HG03439 (cell line): ENCODE data around the gene TXNDC16.

Experiments
- ATAC-seq: cut with Tn5 transposase; IDR thresholded peaks from one replicate; pipeline ENCODE4 v1.9.1; 2021; ENCODE audit warnings: mild to moderate bottlenecking, moderate library complexity; ENCODE audit not compliant: unreplicated experiment

TXNDC16 gene

GRCh38 chr14:52397844-52398243, 154.5 kb downstream of the TXNDC16 start:
- no peak for ATAC-seq

- no peak for ATAC-seq
These were observed 156.6 kb downstream of the TXNDC16 start for GRCh38 chr14:52395728-52396127.

DNA sequence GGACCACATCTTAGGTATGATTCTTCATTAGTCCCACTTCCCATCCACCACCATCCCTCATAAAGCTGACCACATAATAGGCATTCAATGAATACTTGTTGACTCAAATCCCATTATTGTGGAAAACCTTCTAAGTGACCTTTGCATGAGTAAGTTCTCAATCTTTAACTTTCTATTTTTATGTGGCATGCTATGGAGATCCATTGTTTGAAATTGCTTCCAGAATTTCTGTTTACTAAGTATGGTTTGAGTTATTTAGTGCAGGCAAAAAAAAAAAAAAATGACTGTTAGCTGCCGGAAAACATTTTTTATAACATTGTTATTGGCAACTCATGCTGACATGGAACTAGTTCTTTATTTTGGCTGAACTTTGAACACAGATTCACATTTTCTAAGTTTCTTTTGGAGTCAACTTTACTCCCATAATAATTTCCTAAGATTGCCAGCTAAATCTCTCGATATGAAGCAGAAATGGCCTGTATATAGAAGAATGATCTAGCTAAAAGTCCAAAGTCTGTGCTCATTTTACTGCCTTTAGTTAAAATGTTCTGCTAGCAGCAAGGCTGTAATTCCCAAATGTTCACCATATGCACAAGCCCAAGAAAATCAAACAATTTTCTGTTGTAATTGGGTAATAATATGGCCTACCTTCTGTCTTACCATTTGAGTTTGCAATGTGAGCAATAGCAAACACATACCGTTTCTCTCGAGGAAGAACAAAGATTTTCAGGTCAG, 160.3 kb downstream of the TXNDC16 start:
- ATAC-seq, result no peak
